HepG2 (cell line): ENCODE measurements around the gene SRCIN1. TPM values are rescaled to one million over a fixed set of nuclear protein-coding genes. Genes with fewer than 3 reads are reported as not detected.
A peak's percentile ranks its signal among the peaks of the same experiment; 100 is the strongest.

Experiments
- GPBP1L1 ChIP-seq: sonication (generic); formaldehyde crosslinking; IDR thresholded peaks from 2 replicates; pipeline ENCODE4 v1.5.0; 2020; ENCODE audit warnings: mild to moderate bottlenecking, missing genetic modification reagents
- KAT8 ChIP-seq: IDR thresholded peaks from 2 replicates; pipeline ENCODE4 v1.6.1; 2016; ENCODE audit warnings: missing genetic modification reagents, missing compliant biosample characterization
- KLF13 ChIP-seq: sonication (generic); formaldehyde crosslinking; IDR thresholded peaks from 2 replicates; pipeline ENCODE4 v1.4.0; 2020; ENCODE audit warnings: mild to moderate bottlenecking, missing genetic modification reagents
- NCOA1 ChIP-seq: sonication (generic); formaldehyde crosslinking; IDR thresholded peaks from 2 replicates; pipeline ENCODE4 v1.9.0; 2021; ENCODE audit warnings: missing genetic modification reagents
- PAX8 ChIP-seq: sonication (generic); formaldehyde crosslinking; IDR thresholded peaks from 2 replicates; pipeline ENCODE4 v1.8.0; 2022; ENCODE audit warnings: mild to moderate bottlenecking, missing genetic modification reagents, borderline replicate concordance
- SMC3 ChIP-seq: IDR thresholded peaks from 2 replicates; pipeline ENCODE4 v1.6.1; 2011; ENCODE audit warnings: low read length, improper control_type of control experiment
- SNAI1 ChIP-seq: sonication (generic); formaldehyde crosslinking; IDR thresholded peaks from 2 replicates; pipeline ENCODE4 v1.5.0; 2020; ENCODE audit warnings: mild to moderate bottlenecking, missing genetic modification reagents, borderline replicate concordance
- TRAFD1 ChIP-seq: sonication (generic); formaldehyde crosslinking; IDR thresholded peaks from 2 replicates; pipeline ENCODE4 v1.5.1; 2020; ENCODE audit warnings: missing genetic modification reagents, mild to moderate bottlenecking, borderline replicate concordance
- ZBED4 ChIP-seq: sonication (generic); formaldehyde crosslinking; IDR thresholded peaks from 2 replicates; pipeline ENCODE4 v1.4.0; 2020; ENCODE audit warnings: missing genetic modification reagents, borderline replicate concordance
- ZNF646 ChIP-seq: sonication (generic); formaldehyde crosslinking; IDR thresholded peaks from 2 replicates; pipeline ENCODE4 v1.9.0; 2021; ENCODE audit warnings: mild to moderate bottlenecking, missing genetic modification reagents
- ZNF674 ChIP-seq: sonication (generic); formaldehyde crosslinking; IDR thresholded peaks from 2 replicates; pipeline ENCODE4 v1.5.0; 2020; ENCODE audit warnings: low read depth, mild to moderate bottlenecking, missing genetic modification reagents
- polyA plus RNA-seq, 8 experiments: library from polyadenylated mRNA; depleted of rRNA in 3 of 8; stranded (reverse) in 7 of 8; unstranded in 1 of 8; fragments of >200 nt; fragmentation: Illumina TruSeq in 4 of 8; extraction: Trizol in 4 of 8; gene quantifications; 2 replicates each; pipeline versions ENCODE4 v1.2.1 to v1.2.3, GENCODE V29; 2011 to 2016; ENCODE audit warnings: low read depth in 4 of 8, missing spikeins in 1 of 8, mixed read lengths in 1 of 8; ENCODE audit not compliant: insufficient read depth in 1 of 8
- total RNA-seq, 5 experiments: library from RNA; depleted of rRNA; stranded (reverse); fragments of >200 nt; fragmentation: Illumina TruSeq; extraction: Trizol; gene quantifications; 2 replicates each; pipeline ENCODE4 v1.2.3, GENCODE V29; 2016; ENCODE audit warnings: low read depth in 1 of 5

Gene SRCIN1
- total and polyA plus RNA-seq, 2 of the 13 experiments (the other 11 are each of a cell fraction or from before 2014, with no cell fraction given) = 1.2 to 9.6 TPM

GRCh38 chr17:38606646-38607611 lies 1.2 kb upstream of the SRCIN1 start (continued):
- no peak for TF ChIP-seq ZNF646
- peak; percentile 10; the same call in 1 of the 2 replicates for TF ChIP-seq PAX8 (CRISPR knock-in tag)
- peak; percentile 55; the same call in 1 of the 2 replicates for TF ChIP-seq TRAFD1 (CRISPR knock-in tag)
- TF ChIP-seq ZBED4 (CRISPR knock-in tag) = 0 out of 2 replicates have a peak, but pooled peaks have one; percentile 0
- TF ChIP-seq SMC3 = no peak
- no peak for TF ChIP-seq KAT8
- no peak for TF ChIP-seq GPBP1L1
- TF ChIP-seq NCOA1 (CRISPR knock-in tag) = 0 out of 2 replicates have a peak, but pooled peaks have one; percentile 24
- TF ChIP-seq KLF13 (CRISPR knock-in tag) = 0 out of 2 replicates have a peak, but pooled peaks have one; percentile 81
- TF ChIP-seq SNAI1 (CRISPR knock-in tag) = no peak
- no peak for TF ChIP-seq ZNF674 (CRISPR knock-in tag)
